Esophagus muscularis mucosa (tissue), 4 donors: ENCODE results near the gene PKDREJ. TPM values are rescaled to one million over a fixed set of nuclear protein-coding genes. Genes with fewer than 3 reads are reported as not detected.

Experiments
- DNase-seq: peaks from one replicate; pipeline ENCODE4 v3.0.0-alpha.2; 2017; ENCODE audit errors: extremely low spot score
- H3K27ac ChIP-seq, 4 donors: fragments of 200-600 bp; sonication (generic); replicated peaks in 1 of 4; 1 replicate in 3 of 4; 2 replicates in 1 of 4; pipeline ENCODE4 v1.5.1; 2016 to 2019; ENCODE audit warnings: mild to moderate bottlenecking in 1 of 4
- H3K27me3 ChIP-seq, 4 donors: fragments of 200-600 bp; sonication (generic); one replicate each; pipeline versions ENCODE4 v1.5.1 to v1.6.0; 2016 to 2019
- H3K36me3 ChIP-seq, 4 donors: fragments of 200-600 bp; sonication (generic); one replicate each; pipeline ENCODE4 v1.5.1; 2016 to 2019
- H3K4me1 ChIP-seq, 4 donors: fragments of 200-600 bp; sonication (generic); one replicate each; pipeline ENCODE4 v1.5.1; 2016 to 2019
- H3K4me3 ChIP-seq, 4 donors: fragments of 200-600 bp; sonication (generic); 1 replicate in 2 of 4; 2 replicates in 2 of 4; pipeline ENCODE4 v1.5.1; 2016 to 2019; ENCODE audit warnings: mild to moderate bottlenecking in 4 of 4, moderate library complexity in 1 of 4
- H3K9me3 ChIP-seq, 4 donors: fragments of 200-600 bp; sonication (generic); 1 replicate in 3 of 4; 2 replicates in 1 of 4; pipeline ENCODE4 v1.5.1; 2016 to 2019
- EP300 ChIP-seq: sonication (generic); formaldehyde crosslinking; IDR thresholded peaks from one replicate; pipeline ENCODE4 v1.6.1; 2017; ENCODE audit warnings: antibody characterized with exemption
- POLR2A ChIP-seq: fragments of 450-650 bp; IDR thresholded peaks from one replicate; pipeline ENCODE4 v1.6.1; 2017; ENCODE audit warnings: antibody characterized with exemption, moderate library complexity, mild to moderate bottlenecking, low read depth
- POLR2AphosphoS5 ChIP-seq, 2 donors: sonication (generic); formaldehyde crosslinking; IDR thresholded peaks; one replicate each; pipeline ENCODE4 v1.6.1; 2017; ENCODE audit warnings: antibody characterized with exemption in 2 of 2
- WGBS: methylation state at CpG from one replicate; pipeline ENCODE4 v1.1.5; 2018; 5-methylcytosine and 5-hydroxymethylcytosine counted together
- intact Hi-C: fragments of 100-400 bp; cut with DNase I; formaldehyde crosslinking; loops from one replicate; pipeline ENCODE4 v1.15.1; 2023
- total RNA-seq, 4 donors: library from RNA; depleted of rRNA; stranded (reverse); fragments of >200 nt; gene quantifications; one replicate each; pipeline versions ENCODE4 v1.1.0 to v1.2.1, GENCODE V29; 2016
- TF ChIP-seq, protein P1 (sequence below), 3 experiments: fragments of 200-600 bp in 2 of 3; fragments of 450-650 bp in 1 of 3; sonication (generic) in 2 of 3; IDR thresholded peaks; one replicate each; pipeline ENCODE4 v1.5.1; 2017 to 2019; ENCODE audit warnings: antibody characterized with exemption in 3 of 3, mild to moderate bottlenecking in 2 of 3, moderate library complexity in 1 of 3

PKDREJ gene
- total RNA-seq, 4 donors from 2014 or later: under 0.01 to 0.23 (median under 0.01) TPM; not detected in 1

DNA sequence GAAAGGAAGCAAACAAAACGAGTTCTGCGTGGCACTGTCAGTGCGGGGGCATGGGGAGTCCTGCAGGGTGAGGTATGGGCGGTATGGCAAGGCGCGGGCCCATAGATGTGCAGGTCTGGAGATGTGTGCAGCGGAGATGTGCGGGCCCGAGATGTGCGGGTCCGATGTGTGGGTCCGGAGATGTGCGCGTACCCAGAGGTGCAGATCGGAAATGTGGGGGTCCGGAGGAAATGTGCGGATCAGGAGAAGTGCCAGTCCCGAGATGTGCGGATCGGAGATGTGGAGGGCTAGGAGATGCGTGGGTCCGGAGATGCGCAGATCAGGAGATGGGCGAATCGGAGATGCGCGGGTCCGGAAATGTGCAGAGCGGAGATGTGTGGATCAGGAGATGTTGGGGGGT lies 49.0 kb downstream of the PKDREJ start:
- H3K9me3 ChIP-seq: peaks cover 0 to 10% (median 8%) of the 10 kb centered on the region in 4 donors
- 95% methylated on average over 29 of the region's 29 CpGs for WGBS
- intact Hi-C loops: no loop called here
- no peak overlapping the region for H3K27ac ChIP-seq
- DNase-seq: no peak
- no peak overlapping the region for H3K4me3 ChIP-seq
- H3K27me3 ChIP-seq: no peaks in the 10 kb centered on the region
- no peaks in the 10 kb centered on the region for H3K4me1 ChIP-seq
- TF ChIP-seq POLR2AphosphoS5 (IDR thresholded peaks at IDR 0.05): no peak
- no peak for TF ChIP-seq POLR2A
- TF ChIP-seq EP300: no peak
- H3K36me3 ChIP-seq: peaks cover 32 to 90% (median 55%) of the 10 kb centered on the region in 4 donors

DNA sequence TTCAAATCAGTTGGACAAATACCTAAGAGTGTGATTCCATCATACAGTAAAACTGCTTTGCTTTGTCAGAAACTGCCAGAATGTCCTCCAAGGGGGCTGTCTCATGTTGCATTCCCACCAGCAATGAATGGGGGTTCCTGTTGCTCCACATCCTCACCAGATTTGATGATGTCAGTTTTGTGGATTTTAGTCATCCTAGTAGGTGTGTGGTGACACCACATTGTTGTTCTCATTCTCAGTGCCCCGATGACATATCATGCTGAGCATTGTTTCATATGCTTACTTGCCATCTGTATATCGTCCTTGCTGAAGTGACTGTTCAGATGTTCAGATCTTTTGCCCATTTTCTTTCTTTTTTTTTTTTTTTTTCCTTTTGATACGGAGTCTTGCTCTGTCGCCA lies 50.1 kb downstream of the PKDREJ start:
- H3K4me1 ChIP-seq: no peaks in the 10 kb centered on the region
- H3K4me3 ChIP-seq: no peak overlapping the region
- DNase-seq: no peak
- peaks cover 21 to 90% (median 48%) of the 10 kb centered on the region in 4 donors for H3K36me3 ChIP-seq
- no peaks in the 10 kb centered on the region for H3K27me3 ChIP-seq
- peaks cover 0 to 19% (median 15%) of the 10 kb centered on the region in 4 donors for H3K9me3 ChIP-seq
- intact Hi-C loops: no loop called here
- no peak overlapping the region for H3K27ac ChIP-seq
- TF ChIP-seq POLR2AphosphoS5 (IDR thresholded peaks at IDR 0.05) (no peak), EP300 (no peak), POLR2A (no peak)
- TF ChIP-seq, protein P1, sequence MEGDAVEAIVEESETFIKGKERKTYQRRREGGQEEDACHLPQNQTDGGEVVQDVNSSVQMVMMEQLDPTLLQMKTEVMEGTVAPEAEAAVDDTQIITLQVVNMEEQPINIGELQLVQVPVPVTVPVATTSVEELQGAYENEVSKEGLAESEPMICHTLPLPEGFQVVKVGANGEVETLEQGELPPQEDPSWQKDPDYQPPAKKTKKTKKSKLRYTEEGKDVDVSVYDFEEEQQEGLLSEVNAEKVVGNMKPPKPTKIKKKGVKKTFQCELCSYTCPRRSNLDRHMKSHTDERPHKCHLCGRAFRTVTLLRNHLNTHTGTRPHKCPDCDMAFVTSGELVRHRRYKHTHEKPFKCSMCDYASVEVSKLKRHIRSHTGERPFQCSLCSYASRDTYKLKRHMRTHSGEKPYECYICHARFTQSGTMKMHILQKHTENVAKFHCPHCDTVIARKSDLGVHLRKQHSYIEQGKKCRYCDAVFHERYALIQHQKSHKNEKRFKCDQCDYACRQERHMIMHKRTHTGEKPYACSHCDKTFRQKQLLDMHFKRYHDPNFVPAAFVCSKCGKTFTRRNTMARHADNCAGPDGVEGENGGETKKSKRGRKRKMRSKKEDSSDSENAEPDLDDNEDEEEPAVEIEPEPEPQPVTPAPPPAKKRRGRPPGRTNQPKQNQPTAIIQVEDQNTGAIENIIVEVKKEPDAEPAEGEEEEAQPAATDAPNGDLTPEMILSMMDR (IDR thresholded peaks at IDR 0.05): no peak
- 97% methylated on average over 4 of the region's 4 CpGs for WGBS

DNA sequence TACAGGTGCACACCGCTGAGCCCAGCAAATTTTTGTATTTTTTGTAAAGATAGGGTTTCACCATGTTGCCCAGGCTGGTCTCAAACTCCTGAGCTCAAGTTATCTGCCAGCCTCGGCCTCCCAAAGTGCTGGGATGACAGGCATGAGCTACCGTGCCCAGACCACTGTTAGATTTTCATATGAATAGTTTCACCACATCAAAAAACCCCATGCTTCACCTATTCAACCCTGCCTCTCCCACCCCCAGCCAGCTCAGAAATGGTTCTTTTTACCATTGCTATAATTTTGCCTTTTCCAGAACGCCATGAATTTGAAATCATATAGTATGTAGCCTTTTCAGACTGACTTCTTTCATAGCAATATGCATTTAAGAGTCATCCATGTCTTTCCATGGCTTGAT lies 50.9 kb downstream of the PKDREJ start:
- H3K27ac ChIP-seq: no peak overlapping the region
- DNase-seq: no peak
- no peaks in the 10 kb centered on the region for H3K27me3 ChIP-seq
- H3K4me1 ChIP-seq: no peaks in the 10 kb centered on the region
- intact Hi-C loops: no loop called here
- TF ChIP-seq, protein P1 (IDR thresholded peaks at IDR 0.05): no peak
- no peak for TF ChIP-seq POLR2A
- TF ChIP-seq EP300: no peak
- no peak for TF ChIP-seq POLR2AphosphoS5 (IDR thresholded peaks at IDR 0.05)
- H3K9me3 ChIP-seq: peaks cover 0 to 19% (median 16%) of the 10 kb centered on the region in 4 donors
- peaks cover 18 to 84% (median 46%) of the 10 kb centered on the region in 4 donors for H3K36me3 ChIP-seq
- no peak overlapping the region for H3K4me3 ChIP-seq
- 94% methylated on average over 4 of the region's 4 CpGs for WGBS

DNA sequence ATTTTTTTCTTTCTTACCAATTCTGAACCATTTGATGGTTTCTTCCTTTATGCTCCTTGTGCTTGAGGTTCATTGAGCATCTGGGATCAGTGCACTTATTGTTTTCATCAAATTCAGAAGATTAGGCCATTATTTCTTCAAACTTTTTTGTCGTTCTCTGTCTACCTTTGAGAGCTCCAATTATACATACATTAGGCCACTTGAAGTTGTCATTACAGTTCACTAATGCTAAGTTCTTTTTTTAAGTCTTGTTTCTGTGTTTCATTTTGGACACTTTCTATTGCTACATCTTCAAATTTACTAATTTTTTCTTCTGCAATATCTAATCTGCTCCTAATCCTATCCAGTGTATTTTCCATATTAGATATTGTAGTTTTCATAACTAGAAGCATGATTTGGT lies 53.9 kb downstream of the PKDREJ start:
- Histone ChIP-seq H3K27ac (no peak overlapping the region), H3K4me1 (no peaks in the 10 kb centered on the region), H3K27me3 (no peaks in the 10 kb centered on the region), H3K9me3 (peaks cover 0 to 19% (median 17%) of the 10 kb centered on the region in 4 donors), H3K4me3 (no peak overlapping the region), H3K36me3 (peaks cover 7 to 65% (median 28%) of the 10 kb centered on the region in 4 donors)
- TF ChIP-seq POLR2AphosphoS5 (IDR thresholded peaks at IDR 0.05) (no peak), POLR2A (no peak), EP300 (no peak)
- TF ChIP-seq, protein P1 (IDR thresholded peaks at IDR 0.05): no peak
- WGBS: 91% methylated on average over 1 of the region's 1 CpG
- intact Hi-C loops: no loop called here
- no peak for DNase-seq

Other genes starting within 250 kb of the PKDREJ start
- gene PPARA, start 112.8 kb downstream of the PKDREJ start, total RNA-seq: 10 to 100 TPM; 17.0 to 50.9 (median 26.8) TPM
- 10 to 100 TPM in 3 of 4 donors, 1 to 10 TPM in 1; 8.3 to 19.4 (median 14.8) TPM for gene CDPF1, start 13.1 kb downstream of the PKDREJ start, total RNA-seq
- gene TTC38, start 4.7 kb upstream of the PKDREJ start, total RNA-seq: 10 to 100 TPM; 28.4 to 58.6 (median 32.3) TPM
- 1 to 10 TPM in 1 of 4 donors, not detected in 3; 1.0 TPM for gene GTSE1, start 33.5 kb upstream of the PKDREJ start, total RNA-seq
- gene TRMU, start 72.4 kb upstream of the PKDREJ start, total RNA-seq: 10 to 100 TPM; 18.1 to 23.6 (median 20.6) TPM